Measurements from ENCODE around the gene SPECC1L.
A peak's percentile ranks its signal among the peaks of the same experiment; 100 is the strongest.
"Not testable (repeated sequence)": the region's sequence is repeated elsewhere in the genome, so short reads cannot be mapped to it uniquely, and the experiment has no call there.

Gene SPECC1L

DNA sequence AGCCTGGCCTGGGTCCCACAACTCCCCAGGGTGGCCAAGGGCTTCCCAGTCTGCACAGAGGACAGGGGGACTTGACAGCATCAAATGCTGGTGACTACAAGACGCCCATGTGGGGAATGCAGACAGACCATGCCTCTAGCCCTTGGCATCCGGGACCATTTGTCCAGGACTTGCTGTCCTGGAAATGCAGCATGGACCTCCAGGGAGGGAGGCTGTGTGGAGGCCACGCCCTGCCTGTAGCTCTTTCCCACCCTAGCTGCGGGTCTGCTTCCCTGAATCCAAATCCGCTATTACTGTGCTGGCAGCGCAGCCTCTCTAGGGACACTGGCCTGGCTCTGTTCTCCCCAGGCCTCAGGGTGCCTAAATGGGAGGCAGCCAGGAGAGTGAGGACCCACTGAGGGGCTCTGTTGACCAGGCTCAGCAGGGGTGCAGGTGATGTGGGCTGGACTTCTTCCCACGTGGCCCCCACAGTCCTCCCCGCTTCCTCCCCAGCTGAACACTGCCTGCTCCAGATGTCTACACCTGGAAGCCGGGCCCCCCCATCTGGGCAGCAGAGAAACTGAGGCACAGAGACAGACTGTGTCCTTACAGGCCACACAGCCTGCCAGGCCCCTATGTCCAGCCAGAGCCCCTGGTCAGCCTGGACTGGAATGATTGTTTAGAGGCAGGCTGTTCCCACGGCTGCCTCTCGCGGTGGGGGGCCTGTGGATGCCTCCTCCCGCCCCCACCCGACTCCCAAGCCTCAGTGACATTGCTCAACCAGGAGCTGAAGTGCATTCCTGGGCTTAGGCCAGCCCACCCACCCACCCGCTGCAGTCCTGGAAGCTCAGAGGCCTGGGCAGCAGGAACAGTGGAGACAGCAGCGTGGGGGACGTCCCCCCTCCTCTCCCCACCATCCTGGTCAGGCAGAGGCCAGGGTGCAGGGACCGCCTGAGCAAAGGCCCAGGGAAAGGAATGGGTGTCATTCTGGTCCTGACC lies 24.8 kb upstream of the SPECC1L start:
- not testable (repeated sequence) for DNase-seq (ENCODE audit: low read depth in 2 of 3, low spot score in 1 of 3)

DNA sequence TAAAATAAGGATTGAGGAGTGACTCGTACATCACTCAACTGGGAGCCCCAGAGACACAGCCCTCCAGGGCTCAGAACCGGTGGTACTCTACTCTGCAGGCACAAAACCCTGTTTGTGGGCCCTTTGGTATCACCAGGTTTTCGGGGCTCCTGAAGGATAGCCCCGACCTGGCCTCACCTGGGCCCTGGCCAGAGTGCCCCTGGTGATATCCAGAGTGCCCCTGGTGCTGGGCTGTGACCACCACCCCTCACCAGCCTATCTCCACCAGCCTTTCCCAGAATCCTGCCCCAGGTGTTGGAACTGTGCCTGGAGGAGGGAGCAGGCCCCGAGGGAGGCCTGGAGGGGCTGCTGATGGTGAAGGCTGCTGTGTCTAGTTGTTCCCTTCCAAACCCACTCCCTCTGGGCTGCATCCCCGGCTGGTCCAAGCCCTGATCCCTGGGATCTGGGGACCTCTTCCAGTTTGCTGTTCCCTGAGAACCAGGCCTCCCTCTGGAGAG lies 23.6 kb upstream of the SPECC1L start:
- DNase-seq (ENCODE audit: low read depth in 2 of 3, low spot score in 1 of 3) = no peak

DNA sequence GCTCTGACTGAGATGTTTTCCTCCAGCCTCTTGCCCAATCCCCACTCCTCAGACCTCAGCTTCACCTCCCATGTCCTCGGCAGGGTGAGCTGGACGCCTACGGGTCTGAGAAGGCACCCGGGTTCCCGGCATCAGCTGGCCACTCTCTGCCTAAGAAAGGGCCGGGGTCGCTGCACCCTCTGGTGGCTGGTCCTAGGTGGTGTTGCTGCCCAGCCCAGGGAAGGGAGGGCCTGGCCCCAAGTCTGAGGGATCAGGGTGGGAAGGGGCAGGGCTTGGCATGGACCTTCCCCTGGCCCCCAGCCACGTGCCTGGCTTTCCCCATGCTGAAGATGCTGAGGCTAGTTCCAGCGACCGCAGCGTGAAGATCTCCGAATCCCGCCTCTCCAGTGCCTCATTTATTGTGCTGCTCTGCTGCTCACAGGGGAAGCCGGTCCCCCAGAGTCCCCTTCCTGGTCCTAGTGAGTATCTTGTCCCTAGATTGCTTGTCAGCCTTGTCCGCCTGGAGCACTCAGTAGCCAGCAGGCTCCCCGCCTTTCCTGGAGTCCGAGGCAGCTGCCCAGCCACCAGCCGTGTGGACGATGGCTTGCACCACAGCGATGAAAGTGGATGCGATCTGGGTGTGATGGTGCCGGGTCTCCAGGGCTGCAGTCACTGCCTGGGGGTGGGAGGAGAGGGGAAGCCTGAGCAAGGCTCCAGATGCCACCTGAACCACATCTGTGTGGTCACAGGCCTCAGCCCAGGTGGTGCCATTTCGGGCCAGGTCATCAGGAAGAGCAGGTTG lies 22.9 kb upstream of the SPECC1L start:
- DNase-seq (ENCODE audit: low read depth in 2 of 3, low spot score in 1 of 3) = peak in 1 of 3 donors; percentile 28

DNA sequence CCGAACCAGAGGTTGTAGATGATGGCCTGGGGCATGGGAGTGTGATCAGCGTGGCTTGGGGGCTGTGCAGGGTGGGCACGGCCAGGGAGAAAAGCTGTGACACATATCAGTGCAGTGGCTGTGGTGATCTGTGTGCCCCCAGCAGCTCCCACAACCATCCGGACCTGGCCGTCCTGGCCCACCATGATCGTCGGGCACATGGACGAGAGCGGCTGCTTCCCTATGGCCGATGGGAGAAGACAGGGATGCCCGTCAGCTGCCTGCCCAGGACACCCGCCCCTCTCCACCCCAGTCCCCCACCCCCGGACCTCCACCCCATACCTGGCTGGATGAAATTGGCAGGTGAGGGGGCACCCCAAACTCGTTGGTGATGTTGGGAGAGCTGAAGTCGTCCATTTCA lies 22.0 kb upstream of the SPECC1L start:
- DNase-seq (ENCODE audit: low read depth in 2 of 3, low spot score in 1 of 3) = not testable (repeated sequence)

DNA sequence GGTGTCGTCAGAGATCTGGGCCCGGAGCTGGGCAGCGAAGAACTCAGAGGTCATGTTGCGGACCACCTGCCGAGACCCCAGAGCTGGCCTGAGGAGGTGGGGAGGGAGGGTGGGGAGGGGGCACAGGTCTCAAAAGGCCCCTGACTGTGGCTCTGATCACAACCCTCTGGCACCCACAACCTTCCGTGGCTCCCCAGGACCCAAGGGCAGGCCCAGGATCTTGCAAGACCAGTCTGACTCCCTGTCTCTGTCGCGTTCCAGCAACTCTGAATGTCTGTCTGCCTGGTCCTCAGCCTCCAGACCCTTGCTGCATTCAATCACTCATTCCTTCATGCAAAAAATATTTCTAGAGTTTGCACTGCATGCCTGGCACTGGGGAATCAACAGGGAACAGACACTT lies 21.2 kb upstream of the SPECC1L start:
- DNase-seq (ENCODE audit: low read depth in 2 of 3, low spot score in 1 of 3) = not testable (repeated sequence)

DNA sequence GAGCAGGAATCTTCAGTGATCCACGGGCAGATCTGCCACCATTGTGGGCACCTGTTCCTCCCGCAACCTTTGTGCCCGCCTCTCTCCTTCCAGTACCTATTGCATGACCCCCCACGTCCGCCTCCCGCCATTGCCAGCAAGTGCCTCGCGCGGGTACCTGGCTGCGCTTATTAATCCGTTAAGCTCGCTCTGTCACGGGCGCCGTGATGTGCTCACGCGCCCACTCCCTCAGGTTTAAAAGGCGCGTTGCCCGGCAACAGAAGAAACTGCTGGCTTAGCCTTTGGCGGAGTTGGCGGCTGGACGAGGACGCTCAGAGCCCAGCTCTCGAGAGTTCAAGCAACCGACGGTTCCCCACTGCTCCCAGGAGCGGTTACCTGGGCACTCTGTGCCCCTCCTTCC lies 19.3 kb upstream of the SPECC1L start:
- DNase-seq (ENCODE audit: low read depth in 2 of 3, low spot score in 1 of 3) = not testable (repeated sequence)

DNA sequence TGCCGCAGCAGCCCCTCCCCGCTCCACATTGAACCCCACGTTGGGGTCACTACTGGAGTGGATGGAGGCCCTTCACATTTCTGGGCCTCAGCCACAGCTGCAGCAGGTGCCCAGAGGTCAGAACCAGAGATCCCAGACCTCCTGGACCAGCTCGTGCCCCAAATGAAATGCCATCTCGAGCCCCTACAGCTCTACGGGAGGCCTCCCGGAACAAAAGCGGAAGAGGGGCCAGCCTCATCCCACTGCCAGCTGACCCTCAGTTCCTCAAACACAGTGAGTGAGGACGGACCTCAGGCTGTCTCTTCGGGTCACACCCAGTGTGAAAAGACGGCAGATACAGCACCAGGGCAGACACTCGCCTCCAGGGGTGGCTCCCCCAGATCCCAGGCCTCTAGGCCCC lies 17.5 kb upstream of the SPECC1L start:
- DNase-seq (ENCODE audit: low read depth in 2 of 3, low spot score in 1 of 3) = not testable (repeated sequence)

DNA sequence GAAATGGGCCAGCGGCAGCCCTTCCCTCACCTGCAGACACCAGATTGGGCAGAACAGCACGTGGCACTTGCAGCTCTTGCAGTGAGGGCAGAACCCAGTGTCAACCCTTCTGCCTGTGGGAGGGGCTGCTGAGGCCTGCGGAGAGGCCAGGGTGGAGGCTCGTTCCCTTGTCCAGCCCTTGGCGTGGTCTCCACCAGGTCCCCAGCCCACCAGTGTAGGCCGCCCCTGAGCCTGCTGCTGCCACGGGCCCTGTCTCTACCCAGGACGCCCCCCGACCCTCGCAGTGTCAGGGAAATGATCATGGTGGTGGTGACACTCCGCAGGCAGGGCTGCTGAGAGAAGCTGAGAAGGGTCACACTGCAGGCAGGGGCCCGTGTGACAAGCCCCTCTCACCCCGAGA lies 14.5 kb upstream of the SPECC1L start:
- not testable (repeated sequence) for DNase-seq (ENCODE audit: low read depth in 2 of 3, low spot score in 1 of 3)

DNA sequence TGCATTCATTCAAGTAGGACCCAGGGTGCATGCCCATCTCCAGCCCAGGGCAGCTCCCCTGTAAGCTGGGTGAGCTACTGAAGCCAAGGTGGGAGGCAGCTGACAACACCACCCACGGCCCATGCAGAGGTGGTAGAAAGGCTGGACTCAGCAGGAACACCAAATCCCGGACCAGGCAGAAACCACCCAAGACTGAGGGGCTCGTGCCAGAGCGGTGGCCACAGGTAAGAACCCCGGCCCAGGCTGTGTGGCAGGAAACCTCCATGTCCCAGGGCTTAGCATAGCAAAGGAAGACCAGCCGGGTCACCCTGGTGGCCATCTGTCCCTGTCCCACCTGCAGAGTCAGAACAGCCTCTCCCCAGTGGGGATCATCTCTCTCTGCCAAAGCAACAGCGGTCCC lies 13.9 kb upstream of the SPECC1L start:
- not testable (repeated sequence) for DNase-seq (ENCODE audit: low read depth in 2 of 3, low spot score in 1 of 3)

DNA sequence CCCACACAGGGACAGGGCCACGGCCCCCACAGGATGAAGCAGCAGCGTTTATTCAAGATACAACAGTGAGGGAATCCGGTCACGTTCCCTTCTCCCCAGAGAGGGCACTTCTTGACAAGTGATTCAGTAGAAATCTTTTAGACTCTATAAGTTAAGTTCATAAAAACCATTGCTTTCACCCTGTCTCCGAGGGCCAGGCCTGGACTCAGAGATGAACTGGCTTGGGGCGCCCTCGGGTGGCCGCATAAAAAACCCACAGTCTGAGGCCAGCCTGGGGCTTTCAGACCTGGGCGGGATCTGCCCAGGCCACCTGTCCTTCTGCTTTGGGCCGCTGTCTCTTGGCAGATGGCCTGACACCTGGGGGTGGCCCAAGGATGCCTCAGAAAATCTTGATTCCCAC lies 11.2 kb upstream of the SPECC1L start:
- peak; percentile 47 to 60 (median 59) for DNase-seq (ENCODE audit: low read depth in 2 of 3, low spot score in 1 of 3)

DNA sequence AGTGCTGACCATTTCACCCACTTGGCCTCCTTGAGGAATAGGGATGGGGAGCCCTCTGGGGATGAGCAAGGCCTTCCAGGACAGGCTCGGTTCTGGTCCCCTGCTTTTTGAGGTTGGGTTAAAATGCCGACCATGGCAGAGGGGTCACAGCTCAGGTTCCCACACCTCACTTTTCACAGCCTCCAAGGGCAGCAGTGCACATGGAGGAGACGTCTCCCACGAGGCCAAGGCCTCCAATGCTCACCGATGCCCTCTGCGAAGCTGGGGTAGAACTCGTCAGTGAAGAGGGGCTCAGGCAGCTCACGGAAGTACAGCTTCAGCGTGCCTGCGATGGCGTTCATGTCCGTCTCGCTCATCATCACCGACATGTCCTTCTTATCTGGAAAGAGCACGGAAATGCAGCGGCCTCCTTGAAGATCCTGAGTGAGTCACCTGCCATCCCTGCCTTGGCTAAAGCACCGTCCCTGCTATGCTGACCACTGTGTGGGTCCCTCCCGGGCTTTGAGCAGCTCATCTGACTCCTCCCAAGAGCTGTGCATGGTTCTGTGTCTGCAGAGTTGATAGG lies 8.4 kb upstream of the SPECC1L start:
- not testable (repeated sequence) for DNase-seq (ENCODE audit: low read depth in 2 of 3, low spot score in 1 of 3)

DNA sequence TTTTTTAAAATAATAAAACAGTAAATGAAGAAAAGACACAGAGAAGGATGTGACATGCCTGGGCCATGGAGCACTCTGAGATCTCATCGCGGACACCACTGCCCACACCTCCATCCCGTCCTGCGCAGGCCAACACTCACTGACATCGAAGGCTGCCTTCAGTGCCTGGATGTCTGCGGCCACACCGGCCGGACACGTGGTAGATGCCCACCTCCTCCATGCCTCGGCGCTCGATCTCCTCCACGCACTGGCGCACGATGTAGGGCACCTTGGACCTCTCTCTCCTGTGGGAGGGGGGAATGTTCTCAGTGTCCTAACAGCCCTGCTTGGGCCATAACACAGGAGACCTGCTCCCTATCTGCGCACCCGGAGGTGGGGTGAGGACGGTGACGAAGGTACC lies 7.2 kb upstream of the SPECC1L start:
- not testable (repeated sequence) for DNase-seq (ENCODE audit: low read depth in 2 of 3, low spot score in 1 of 3)

DNA sequence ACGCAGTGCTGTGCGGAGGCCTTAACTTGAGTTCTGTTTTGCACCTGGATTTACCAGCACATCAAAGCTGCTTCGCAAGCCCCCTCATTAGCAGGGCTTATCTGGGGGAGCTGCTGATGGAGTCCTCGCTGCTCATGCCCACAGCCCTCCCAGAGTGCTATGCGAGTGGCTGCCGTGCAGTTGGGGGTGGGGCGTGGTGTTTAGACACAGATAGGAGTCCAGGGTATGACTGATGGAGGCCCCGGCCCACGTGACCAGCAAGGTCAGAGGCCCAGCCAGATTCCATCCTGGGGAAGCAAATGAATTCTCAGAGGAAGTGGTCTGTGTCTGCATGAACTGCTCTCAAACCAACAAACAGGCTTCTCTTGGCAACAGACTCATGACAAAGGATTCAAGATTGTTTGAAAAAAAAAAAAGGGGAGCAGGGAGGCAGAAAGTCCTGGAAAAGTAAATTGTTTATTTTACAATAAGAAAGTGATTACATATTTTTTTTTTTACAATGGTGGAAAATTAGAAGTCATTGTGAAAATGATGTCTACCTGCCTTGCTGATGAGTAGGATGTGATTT lies 6.2 kb upstream of the SPECC1L start:
- DNase-seq (ENCODE audit: low read depth in 2 of 3, low spot score in 1 of 3) = not testable (repeated sequence)

DNA sequence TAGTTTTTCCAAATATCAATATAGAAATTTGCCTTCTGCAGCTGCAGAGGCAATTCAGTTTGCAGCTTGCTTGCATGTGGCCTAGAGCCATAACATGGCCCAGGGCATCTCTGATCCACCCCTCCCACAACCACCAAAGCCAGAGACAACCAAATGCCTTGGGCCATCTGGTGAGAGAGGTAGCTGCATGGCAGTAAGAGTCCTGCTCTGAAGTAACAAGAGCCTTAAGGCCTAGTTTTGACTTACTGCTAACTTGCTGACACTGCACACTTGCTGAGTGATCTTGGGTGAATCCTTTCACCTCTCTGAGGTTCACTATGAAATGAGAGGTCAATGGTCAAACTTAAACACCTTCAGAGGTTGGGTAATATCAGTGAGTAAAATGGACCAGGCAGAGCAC lies 4.9 kb upstream of the SPECC1L start:
- DNase-seq (ENCODE audit: low read depth in 2 of 3, low spot score in 1 of 3) = no peak

DNA sequence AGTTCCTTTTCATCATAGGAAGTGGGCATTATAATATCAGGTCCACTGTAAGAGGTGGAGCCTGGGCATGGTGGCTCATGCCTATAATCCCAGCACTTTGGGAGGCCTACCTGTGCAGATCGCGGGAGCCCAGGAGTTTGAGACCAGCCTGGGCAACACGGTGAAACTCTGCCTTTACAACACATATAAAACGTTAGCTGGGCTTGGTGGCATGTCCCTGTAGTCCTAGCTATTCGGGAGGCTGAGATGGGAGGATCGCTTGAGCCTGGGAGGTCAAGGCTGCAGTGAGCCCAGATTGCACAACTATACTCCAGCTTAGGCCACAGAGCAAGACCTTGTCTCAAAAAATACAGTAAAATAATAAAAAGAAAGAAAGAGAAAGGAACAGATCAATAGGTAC lies 4.1 kb upstream of the SPECC1L start:
- not testable (repeated sequence) for DNase-seq (ENCODE audit: low read depth in 2 of 3, low spot score in 1 of 3)

DNA sequence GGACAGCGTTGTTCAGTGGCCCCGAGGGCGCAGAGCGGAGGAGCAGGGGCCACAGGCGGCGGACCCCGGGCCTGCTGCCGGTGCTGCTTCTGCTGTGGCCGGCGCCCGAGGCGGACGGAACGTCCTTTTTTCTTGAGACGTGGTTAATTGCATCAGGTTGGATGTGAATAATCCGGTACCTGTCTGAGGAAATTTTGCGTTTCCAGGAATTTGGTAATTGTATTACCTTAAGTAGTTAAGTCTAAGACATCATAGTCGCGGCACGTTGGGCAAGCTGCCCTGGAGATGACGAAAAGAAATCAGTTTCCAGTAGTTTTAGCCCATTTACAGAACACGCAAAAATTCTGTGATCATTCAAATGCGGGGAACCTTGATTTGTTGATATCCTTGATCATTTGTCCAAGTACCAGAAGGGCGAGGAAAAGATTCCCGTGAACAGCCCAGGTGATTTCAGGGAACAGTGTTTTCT lies 789 bp downstream of the SPECC1L start:
- no peak for DNase-seq (ENCODE audit: low read depth in 2 of 3, low spot score in 1 of 3)

DNA sequence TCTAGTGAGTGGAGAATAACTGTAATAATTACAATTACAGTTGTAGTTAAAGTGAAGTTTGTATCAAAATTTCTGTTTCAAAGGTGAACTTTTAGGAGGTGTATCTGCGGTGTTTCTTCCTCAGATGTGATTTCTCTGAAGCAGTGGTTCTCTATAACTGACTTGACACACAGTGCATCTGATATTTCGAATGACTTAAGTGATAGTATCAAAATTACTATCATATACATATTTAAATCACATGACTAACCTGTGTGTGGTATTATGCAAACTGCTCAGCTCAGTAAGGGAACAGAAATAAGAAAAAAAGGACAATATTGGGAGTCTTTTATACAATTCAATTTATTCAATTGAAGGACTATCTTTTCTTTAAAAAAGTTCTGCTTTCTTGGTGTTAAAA lies 2.4 kb downstream of the SPECC1L start:
- not testable (repeated sequence) for DNase-seq (ENCODE audit: low read depth in 2 of 3, low spot score in 1 of 3)

DNA sequence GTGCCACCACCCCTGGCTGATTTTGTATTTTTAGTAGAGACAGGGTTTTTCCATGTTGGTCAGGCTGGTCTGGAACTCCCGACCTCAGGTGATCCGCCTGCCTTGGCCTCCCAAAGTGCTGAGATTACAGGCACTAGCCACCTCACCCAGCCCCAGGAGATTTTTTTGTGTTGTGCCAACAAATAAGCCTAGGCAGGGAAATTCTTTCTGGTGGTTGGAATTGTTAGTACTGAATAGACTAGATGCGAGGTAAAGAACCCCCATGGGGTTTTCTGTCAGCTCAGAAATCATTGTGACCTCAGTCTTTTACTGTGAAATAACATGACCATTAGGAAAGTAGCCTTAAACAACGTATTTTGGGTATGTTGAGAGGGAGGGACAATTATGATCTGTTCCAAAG lies 3.3 kb downstream of the SPECC1L start:
- DNase-seq (ENCODE audit: low read depth in 2 of 3, low spot score in 1 of 3) = not testable (repeated sequence)

DNA sequence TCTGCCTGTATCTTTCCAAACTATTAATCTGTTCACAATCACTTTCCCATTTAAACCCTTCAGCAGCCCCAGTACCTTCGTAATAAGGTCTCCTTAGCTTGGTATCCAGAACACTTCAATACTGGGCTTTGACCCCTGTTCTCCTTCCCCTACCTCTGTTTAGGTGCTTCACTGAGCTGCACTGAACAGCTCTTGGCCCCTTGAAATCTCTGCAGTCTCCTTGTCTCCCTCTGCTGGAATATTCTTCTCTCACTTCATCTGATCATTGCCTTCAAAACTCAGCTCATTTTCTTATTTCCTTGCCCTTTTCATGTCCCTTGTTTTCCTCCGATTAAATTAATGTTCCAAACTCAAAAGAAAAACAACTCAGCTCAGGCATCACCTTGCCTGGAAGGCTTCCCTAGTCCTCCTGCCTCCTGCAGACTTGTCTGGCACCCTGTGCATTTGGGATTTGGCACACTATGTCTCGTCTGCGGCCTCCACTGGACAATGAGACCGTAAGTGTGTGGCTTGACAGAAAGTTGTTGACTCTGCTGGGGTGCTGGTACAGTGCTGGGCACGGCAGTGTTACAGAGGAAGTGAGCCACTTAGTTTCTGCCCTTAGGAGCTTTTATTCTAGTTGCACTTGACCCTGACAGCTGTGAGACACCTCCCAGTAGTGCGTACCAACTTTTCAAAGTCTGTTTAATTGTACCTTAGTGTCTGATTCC lies 4.2 kb downstream of the SPECC1L start:
- not testable (repeated sequence) for DNase-seq (ENCODE audit: low read depth in 2 of 3, low spot score in 1 of 3)

DNA sequence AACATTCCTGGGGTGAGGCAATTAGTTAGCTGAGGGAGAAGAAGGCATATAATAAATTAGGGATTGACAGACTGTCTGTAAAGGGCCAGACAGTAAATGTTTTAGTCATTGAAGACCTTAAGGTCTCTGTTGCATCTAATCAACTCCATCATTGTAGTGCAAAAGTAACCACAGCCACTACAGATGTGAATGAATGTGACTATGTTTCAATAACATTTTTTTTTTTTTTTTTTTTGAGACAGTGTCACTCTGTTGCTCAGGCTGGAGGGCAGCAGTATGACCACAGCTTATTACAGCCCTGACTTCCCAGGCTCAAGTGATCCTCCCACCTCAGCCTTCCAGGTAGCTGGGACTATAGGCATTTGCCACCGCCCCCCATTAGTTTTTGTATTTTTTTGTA lies 9.7 kb downstream of the SPECC1L start:
- not testable (repeated sequence) for DNase-seq (ENCODE audit: low read depth in 2 of 3, low spot score in 1 of 3)
